Measurements from ENCODE around the gene GTF3C4. TPM values are rescaled to one million over a fixed set of nuclear protein-coding genes. Genes with fewer than 3 reads are reported as not detected.
"Not testable (repeated sequence)": the region's sequence is repeated elsewhere in the genome, so short reads cannot be mapped to it uniquely, and the experiment has no call there.

The GTF3C4 gene
- total RNA-seq, 1 experiment from 2014 or later = 13.5 TPM

GRCh38 chr9:132679946-132680625 is 9.8 kb downstream of the GTF3C4 start:
- in situ Hi-C loops (cut with HindIII; ENCODE audit: low pct_unique_long_range_greater_than_20kb, low sequenced_read_pairs) = no loop called here
- DNase-seq (ENCODE audit: low read depth) = no peak

- in situ Hi-C loops (cut with HindIII; ENCODE audit: low pct_unique_long_range_greater_than_20kb, low sequenced_read_pairs) = no loop called here
- no peak for DNase-seq (ENCODE audit: low read depth)
These were observed 11.3 kb downstream of the GTF3C4 start for GRCh38 chr9:132681561-132681960.

GRCh38 chr9:132683873-132684272 is 13.6 kb downstream of the GTF3C4 start:
- no peak for DNase-seq (ENCODE audit: low read depth)
- in situ Hi-C loops (cut with HindIII; ENCODE audit: low pct_unique_long_range_greater_than_20kb, low sequenced_read_pairs) = no loop called here

DNA sequence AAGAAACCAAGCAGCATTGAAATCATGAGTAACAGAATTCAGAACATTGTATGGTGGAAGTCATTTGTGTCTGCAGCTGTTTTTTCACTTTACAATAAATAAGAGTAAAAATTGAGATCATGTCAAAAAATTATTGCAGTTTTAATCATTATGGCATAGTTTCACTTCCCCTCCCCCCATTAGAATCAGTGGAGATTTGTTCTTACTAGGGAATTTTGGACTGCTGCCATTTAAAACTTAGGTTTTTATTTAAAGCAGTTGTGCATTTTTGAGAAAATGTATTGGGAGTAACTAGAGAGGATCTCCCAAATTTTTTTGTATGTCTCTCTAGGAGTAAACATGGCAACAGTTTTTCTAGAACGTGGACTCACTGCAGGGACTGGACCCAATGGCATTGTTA is 20.4 kb downstream of the GTF3C4 start:
- in situ Hi-C loops (cut with HindIII; ENCODE audit: low pct_unique_long_range_greater_than_20kb, low sequenced_read_pairs) = no loop called here

GRCh38 chr9:132694144-132694543 is 23.9 kb downstream of the GTF3C4 start:
- DNase-seq (ENCODE audit: low read depth) = no peak
- in situ Hi-C loops (cut with HindIII; ENCODE audit: low pct_unique_long_range_greater_than_20kb, low sequenced_read_pairs) = no loop called here

More for the DNA sequence above, 20.4 kb downstream of the GTF3C4 start:
- DNase-seq (ENCODE audit: low read depth) = no peak

DNA sequence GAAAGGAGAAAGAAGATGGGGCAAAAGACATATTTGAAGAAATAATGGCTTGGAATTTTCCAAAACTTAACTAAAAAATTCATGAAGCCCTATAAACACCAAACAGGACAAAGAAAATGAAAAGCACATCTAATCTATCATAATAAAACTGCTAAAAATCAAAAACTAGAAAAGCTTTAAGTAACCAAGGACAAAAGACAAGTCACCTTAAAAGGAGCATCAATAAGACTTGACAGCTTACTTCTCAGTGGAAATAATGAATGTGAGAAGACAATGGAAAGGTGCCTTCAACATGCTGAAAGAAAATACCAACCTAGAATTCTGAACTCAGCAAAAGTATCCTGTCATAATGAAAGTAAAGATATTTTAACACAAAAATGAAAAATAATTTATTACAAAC is 27.0 kb downstream of the GTF3C4 start:
- in situ Hi-C loops (cut with HindIII; ENCODE audit: low pct_unique_long_range_greater_than_20kb, low sequenced_read_pairs) = no loop called here
- DNase-seq (ENCODE audit: low read depth) = no peak

- no peak for DNase-seq (ENCODE audit: low read depth)
These were observed 28.7 kb downstream of the GTF3C4 start for GRCh38 chr9:132698989-132699388.

GRCh38 chr9:132699956-132700355 is 29.7 kb downstream of the GTF3C4 start:
- no peak for DNase-seq (ENCODE audit: low read depth)
- in situ Hi-C loops (cut with HindIII; ENCODE audit: low pct_unique_long_range_greater_than_20kb, low sequenced_read_pairs) = no loop called here

More at GRCh38 chr9:132698989-132699388, 28.7 kb downstream of the GTF3C4 start:
- in situ Hi-C loops (cut with HindIII; ENCODE audit: low pct_unique_long_range_greater_than_20kb, low sequenced_read_pairs) = no loop called here

DNA sequence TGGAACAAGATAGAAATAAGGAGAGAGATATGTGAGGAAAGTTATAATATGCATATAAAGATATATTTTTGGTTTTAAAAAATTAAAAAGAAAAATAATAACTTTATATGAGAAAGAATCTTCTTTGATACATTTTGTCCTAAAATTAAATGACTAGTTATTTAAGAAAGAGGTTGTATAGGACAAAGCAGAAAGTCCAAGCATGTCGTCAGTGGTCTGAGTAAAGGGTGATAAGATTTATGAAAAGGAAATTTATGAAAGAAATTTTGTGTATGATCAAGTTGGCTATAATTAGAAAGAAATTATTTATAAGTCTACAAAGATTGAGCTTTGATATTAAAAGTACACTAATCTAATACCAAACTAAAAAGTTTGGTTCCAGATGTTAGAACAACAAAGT is 32.0 kb downstream of the GTF3C4 start:
- no peak for DNase-seq (ENCODE audit: low read depth)
- in situ Hi-C loops (cut with HindIII; ENCODE audit: low pct_unique_long_range_greater_than_20kb, low sequenced_read_pairs) = no loop called here

DNA sequence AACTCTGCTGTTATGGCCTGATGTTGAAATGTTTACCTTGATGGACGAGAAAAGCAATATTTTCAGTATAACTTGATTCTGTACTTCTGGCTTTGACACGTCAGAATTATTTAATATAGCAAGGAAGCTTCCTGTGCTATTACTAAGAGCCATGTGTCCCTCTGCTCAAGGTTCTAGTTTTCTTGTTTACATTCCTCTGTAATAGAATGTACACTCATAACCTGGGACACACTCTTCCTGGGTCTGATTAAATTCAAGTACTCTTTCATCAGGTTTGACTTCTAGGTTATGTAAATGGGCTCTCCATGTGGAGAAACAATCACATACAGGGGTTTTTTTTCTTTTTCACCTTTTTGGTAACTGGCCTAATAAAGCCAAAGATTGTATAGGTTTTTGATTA is 33.1 kb downstream of the GTF3C4 start:
- in situ Hi-C loops (cut with HindIII; ENCODE audit: low pct_unique_long_range_greater_than_20kb, low sequenced_read_pairs) = no loop called here
- DNase-seq (ENCODE audit: low read depth) = no peak

GRCh38 chr9:132708239-132708638 is 38.0 kb downstream of the GTF3C4 start:
- in situ Hi-C loops (cut with HindIII; ENCODE audit: low pct_unique_long_range_greater_than_20kb, low sequenced_read_pairs) = no loop called here
- DNase-seq (ENCODE audit: low read depth) = no peak

GRCh38 chr9:132708769-132709430 is 38.6 kb downstream of the GTF3C4 start:
- DNase-seq (ENCODE audit: low read depth) = no peak
- in situ Hi-C loops (cut with HindIII; ENCODE audit: low pct_unique_long_range_greater_than_20kb, low sequenced_read_pairs) = no loop called here

DNA sequence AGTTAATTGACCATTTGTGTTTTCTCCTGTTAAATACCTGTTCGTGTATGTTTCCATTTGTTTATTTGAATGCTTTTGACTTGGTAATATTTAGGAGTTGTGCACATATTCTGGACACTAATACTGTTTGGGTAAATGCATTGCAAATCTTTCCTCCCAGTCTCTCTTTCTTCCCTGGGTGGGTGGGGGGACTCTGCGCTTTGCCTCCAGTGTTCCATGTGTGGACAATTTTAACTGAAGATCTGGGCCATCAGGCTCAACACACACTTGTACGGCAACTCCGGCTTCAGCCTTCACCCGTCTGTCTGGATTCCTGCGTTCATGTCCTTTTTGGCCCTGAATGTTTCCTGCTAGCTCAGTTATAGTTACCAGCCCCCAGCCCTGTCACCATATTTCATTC is 40.1 kb downstream of the GTF3C4 start:
- in situ Hi-C loops (cut with HindIII; ENCODE audit: low pct_unique_long_range_greater_than_20kb, low sequenced_read_pairs) = no loop called here
- no peak for DNase-seq (ENCODE audit: low read depth)

DNA sequence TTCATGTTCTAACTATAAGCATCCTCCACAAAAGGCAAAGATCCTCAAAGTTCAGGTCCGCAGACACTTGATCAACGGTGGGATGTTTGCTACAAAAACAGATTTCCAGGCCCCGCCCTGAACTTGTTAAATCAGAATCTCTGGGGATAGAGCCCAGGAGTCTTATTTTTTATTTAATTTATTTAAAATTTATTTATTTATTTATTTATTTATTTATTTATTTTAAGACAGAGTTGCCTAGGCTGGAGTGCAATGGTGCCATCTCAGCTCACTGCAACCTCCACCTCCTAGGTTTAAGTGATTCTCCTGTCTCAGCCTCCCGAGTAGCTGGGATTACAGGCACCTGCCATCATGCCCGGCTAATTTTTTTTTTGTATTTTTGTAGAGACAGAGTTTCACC is 40.9 kb downstream of the GTF3C4 start:
- in situ Hi-C loops (cut with HindIII; ENCODE audit: low pct_unique_long_range_greater_than_20kb, low sequenced_read_pairs); DNase-seq (ENCODE audit: low read depth): not testable (repeated sequence)

DNA sequence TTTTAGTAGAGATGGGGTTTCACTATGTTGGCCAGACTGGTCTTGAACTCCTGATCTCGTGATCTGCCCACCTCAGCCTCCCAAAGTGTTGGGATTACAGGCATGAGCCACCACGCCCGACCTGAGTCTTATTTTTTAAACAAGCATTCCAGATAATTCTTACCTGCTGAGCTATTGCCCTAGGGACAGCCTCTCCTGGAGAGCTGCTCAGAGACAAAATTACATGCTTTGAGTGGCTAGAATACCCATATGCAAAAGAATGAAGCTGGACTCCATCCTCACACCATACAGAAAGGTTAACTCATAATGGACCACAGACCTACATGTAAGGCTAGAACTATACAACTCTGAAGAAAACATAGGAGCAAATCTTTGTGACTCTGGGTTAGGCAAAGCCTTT is 41.6 kb downstream of the GTF3C4 start:
- in situ Hi-C loops (cut with HindIII; ENCODE audit: low pct_unique_long_range_greater_than_20kb, low sequenced_read_pairs) = no loop called here
- DNase-seq (ENCODE audit: low read depth) = no peak

DNA sequence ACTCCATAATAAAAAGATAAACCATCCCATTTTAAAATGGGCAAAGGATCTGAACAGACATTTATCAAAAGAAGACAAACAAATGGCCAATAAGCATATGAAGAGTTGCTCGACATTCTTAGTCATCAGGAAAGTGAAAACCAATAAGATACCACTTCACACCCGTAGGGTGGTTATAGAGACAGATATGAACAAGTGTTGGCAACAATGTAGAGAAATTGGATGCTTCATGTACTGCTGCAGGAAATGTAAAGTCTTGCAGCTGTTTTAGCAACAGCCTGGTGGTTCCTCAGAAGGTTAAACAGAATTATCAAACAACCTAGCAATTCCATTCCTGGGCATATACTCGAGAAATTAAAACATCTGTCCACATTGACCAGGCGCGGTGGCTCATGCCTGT is 42.5 kb downstream of the GTF3C4 start:
- in situ Hi-C loops (cut with HindIII; ENCODE audit: low pct_unique_long_range_greater_than_20kb, low sequenced_read_pairs) = no loop called here
- DNase-seq (ENCODE audit: low read depth) = no peak

DNA sequence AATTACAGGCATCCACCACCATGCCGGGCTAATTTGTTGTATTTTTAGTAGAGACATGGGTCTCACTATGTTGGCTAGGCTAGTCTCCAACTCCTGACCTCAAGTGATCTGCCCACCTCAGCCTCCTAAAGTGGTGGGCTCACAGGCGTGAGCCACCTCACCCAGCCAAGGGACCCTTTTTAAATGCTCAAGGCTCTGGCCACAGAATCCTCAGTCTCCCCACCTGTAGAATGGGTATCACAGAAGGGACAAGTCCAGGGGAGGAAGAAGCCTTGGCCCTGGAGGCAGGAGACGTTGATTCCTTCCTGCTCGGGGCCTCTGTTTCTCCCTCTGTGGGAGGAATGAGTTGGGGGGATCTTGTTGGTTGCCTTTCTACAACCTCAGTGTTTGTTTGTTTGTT is 45.7 kb downstream of the GTF3C4 start:
- in situ Hi-C loops (cut with HindIII; ENCODE audit: low pct_unique_long_range_greater_than_20kb, low sequenced_read_pairs) = no loop called here
- DNase-seq (ENCODE audit: low read depth) = no peak

GRCh38 chr9:132717326-132717945 is 47.2 kb downstream of the GTF3C4 start:
- in situ Hi-C loops (cut with HindIII; ENCODE audit: low pct_unique_long_range_greater_than_20kb, low sequenced_read_pairs) = no loop called here
- no peak for DNase-seq (ENCODE audit: low read depth)

GRCh38 chr9:132718381-132718928 is 48.2 kb downstream of the GTF3C4 start:
- in situ Hi-C loops (cut with HindIII; ENCODE audit: low pct_unique_long_range_greater_than_20kb, low sequenced_read_pairs); DNase-seq (ENCODE audit: low read depth): not testable (repeated sequence)

Measured in Caki2 (cell line).